GM21390 (cell line): ENCODE data around the gene MSANTD1.

Source experiments
- ATAC-seq: cut with Tn5 transposase; IDR thresholded peaks from one replicate; pipeline ENCODE4 v1.9.1; 2021; ENCODE audit not compliant: unreplicated experiment

MSANTD1 gene

DNA sequence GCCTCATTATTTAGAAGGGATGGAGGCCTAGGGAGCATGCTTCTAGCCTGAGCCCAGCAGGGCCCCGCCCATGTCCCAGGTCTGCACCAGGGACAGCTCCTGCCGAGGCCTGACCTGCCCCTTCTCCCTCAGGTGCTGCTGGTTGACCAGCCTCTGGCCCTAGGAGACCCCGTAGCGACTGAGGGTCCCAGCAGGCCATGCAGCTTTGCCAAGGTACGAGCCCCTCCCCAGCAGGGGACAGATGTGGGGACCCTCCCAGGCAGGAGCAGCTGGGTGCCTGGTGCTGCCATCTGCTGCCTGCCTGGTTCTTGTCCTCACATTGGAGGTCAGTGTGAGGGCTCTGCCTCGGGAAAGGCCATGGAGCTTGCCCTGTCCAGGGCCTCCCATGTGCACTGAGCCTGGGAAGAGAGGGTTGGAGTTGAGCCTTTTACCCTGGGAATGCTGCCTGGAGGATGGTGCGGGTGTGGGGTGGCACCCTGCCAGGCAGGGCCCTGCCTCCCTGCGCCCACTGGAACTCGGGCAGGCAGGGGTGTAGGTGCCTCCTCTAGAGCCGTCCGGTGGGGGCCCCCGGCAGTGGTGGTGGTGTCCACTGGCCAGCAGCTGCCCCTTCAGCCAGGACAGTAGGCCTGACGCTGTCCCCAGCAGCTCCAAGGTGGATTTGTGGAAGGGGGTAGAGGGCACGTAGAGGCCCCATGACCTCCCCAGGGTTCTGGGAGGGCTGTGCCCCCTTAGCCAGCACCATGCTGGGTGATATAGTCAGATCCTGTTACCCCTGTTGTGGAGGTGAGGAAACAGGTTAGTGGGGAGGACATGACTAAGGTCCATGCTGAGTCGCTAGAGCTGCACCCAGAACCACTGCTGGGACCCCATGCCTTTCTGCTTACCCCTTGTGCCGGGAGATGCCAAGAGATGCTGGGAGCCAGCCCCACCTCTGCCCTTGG, 2.2 kb upstream of the MSANTD1 start:
- no peak for ATAC-seq

DNA sequence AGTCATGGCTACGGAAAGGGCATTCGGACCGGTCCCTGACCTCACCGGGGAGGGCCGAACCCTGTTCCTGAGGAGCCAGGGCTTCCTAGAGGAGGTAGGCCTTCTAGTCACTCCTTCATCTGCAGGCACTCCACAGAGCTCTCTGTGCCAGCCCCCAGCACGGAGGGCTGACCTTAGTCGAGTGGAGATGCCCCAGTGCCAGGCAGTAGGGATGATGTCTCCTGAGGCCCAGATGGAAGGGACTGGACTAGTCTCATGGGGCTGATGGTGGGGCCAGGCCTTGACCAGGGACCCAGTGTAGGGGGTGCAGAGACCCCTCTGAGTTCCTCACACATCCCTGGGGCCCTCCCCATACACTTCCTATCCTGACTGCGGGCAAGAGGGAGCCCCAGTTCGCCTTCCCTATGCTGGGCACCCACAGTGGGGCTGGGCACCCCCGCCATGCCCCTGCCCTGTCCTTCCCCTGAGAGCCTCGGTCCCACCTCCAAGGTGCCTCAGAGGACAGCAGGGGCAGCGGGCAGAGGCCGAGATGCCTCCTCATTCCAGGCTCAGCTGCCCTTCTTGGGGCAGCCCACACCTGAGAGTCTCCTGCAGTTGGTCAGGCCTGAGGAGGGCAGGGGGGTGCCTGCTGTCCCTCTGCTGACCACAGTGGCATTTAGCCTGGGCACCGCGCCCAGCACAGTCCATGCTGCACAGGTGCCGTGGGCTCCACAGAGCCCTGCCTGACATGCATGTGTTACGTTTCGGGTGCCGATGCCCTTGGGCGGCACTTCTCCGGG, 1.4 kb upstream of the MSANTD1 start:
- ATAC-seq, result no peak

DNA sequence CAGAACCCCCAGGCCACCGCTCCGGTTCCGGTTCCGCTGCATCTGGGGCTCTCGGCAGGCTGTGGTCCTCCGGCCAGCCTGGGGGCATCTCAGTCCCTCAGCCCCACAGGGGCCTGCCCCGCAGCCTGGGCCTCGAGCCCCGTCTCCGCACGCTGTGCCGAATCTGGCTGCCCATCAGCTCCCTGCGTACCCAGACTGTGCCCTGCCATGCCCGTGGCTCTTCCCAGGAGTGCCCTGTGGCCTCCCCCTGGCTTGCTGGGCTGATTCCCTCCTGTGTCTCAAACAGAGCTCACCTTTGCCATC, 830 bp upstream of the MSANTD1 start:
- no peak for ATAC-seq

DNA sequence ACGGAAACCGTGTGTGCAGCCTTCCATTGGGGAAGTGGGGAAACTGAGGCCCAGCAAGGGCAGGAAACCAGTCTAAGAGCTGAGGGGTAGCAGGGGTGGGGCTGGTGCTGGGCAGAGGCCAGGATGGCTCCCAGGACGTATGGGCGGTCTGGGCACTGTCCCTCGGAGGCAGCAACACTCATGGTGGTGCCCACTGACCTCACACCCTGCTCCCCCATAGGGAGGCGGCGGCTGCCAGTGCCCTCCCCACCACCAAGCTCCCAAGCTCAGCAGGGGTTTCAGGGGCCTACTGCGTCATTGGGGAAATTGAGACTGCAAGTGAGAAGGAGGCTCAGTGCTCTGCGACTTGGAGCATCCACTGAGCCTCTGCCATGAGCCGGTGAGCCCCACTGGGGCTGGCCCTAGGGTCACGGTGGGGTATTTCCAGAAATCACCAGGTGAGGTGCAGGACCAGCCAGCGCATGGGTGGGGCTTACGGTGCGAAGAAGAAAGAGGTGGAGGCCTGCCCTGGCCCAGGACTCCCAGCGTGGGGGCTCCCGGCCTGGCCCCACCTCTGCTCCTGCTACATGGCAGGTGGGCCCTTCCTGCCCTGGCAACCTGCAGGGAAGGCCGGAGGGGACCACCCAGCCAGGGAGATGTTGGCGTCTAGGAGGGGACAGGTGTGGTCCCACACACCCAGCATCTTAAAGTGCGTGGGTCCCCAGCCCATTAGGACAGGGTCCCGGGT, 915 bp downstream of the MSANTD1 start:
- ATAC-seq, result no peak

DNA sequence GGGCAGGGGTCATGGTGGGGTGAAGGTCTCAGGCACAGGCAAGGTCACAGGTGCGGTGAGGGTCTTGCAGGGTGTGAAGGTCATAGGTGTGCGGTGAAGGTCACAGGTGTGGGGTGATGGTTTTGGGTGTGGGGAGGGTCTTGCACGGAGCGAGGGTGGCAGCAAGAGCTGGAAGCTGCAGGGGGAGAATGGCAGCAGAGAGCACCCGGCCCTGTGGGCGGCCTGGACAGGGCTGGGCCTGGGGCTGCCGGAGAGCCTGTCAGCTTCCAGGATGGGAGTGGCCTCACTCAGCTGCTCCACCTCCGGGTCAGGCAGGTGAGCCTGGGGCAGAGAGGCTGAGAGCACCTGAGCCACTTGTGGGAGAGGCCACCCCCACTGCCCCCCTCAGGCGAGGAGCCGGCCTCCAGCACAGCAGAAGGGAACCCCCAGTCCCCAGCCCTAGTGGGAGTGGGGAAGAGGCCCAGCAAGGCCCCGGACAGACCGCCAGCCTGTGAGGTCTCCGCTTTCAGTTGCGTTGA, 1.5 kb downstream of the MSANTD1 start:
- ATAC-seq, result no peak

DNA sequence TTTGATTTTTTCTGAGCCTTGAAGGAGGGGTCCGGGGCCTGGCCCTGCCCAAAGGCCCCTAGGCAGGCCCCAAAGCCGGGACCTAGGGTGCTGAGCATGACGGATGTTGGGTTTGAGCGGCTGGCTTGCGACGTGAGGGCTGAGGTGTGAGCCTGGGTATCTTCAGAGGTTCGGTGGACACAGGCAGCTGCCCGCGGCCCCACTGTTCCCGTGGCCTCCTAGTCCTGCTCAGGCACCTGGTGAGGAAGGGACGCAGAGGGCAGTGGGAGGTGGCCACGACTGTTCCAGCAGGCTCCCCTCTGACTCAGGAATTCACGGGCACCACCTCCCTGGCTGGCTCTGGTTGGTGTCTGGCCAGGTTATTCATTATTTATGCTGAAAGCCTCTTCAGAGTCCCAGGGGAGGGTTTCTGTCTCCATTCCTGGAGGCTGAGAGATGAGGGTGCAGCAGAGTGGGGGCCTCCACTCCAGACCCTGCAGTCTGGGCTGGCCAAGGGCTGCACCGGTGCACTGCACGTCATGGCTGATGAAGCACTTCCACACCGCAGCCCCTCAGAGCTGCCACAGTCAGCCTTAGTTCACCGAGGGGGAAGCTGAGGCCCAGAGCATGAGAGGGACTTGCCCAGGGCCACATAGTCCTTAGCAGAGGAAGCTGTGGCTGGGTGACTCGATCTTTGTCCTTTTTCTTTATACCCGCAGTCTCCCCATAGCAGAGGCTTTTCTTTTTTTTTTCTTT, 2.2 kb downstream of the MSANTD1 start:
- no peak for ATAC-seq

DNA sequence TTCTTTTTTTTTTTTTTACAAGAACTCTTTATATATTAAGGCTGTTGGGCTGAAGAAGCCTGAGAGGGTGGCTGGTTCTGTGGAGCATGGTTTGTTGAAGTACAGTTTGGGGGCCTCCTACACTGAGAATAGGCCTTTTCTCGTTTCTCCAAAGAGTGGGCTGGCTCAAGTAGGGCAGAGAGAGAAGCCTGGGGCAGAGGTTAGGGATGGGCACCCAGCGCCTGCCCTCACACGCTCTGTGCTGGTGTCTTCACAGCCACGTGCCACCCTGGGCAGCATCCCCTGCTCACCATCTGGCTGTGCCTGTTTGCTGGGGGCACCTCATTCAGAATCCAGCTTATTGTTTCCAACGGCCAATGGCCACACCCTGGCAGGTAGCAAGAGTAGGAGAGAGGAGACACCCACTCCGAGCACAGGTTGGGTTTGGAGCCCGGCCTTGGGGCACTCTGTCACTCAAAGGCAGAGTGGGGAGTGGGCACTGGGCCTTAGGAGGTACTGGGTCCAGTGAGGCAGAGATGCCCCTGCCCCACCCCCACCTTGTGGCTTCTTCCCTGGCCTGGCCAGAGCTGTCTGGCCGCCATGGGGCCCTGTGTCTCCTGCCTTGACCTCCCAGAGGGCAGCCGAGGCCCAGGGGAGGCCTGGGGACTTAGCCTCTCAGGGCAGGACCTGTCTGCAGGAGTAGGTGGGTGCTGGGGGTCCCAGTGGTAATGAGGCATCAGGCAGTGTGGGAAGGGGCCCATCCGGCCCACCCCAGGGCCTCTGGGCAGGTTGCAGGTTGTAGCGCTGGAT, 2.9 kb downstream of the MSANTD1 start:
- no peak for ATAC-seq

DNA sequence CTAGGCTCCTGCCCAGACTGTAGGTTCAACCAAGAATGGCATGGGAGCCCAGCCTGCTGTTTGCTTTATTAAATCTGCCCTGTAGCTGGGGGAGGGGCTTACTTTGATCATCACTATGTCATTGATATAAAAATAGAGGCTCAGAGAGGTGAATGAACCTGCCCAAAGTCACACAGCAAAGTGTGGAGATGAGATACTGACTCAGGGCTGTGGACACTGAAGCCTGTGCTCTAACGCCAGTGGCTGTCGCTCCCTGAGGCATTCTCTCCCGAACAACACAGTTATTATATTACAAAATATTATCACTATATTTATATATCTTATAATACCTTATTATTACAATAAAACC, 3.5 kb downstream of the MSANTD1 start:
- ATAC-seq, result no peak

DNA sequence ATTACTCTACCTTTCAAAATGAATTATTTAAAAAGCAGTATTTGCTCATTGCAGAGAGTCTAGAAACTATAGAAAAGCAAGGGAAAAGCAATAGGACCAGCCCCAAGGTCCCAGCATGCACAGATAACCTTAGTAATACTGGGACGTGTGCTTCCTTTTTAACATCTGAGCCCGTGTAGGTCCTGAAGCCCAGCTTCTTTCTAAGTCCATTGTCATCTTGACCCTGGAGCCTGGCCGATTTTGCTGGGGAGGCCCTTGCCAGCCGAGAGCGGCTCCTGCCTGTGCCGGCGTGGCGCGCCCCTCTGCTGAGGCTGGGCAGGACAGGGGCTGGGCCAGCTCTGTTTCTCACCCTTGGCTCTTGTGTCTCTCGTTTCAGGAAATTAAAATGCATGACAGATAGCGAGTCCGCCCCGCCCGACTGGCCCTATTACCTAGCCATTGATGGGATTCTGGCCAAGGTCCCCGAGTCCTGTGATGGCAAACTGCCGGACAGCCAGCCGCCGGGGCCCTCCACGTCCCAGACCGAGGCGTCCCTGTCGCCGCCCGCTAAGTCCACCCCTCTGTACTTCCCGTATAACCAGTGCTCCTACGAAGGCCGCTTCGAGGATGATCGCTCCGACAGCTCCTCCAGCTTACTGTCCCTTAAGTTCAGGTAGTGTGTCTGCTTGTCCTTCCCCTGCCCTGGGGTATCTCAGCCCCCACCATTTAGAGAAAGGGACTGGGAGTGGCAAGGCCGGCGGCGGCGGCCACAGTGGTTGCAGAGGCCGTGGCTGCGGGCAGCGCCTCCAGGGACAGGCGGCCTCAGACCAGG, 4.1 kb downstream of the MSANTD1 start:
- no peak for ATAC-seq

DNA sequence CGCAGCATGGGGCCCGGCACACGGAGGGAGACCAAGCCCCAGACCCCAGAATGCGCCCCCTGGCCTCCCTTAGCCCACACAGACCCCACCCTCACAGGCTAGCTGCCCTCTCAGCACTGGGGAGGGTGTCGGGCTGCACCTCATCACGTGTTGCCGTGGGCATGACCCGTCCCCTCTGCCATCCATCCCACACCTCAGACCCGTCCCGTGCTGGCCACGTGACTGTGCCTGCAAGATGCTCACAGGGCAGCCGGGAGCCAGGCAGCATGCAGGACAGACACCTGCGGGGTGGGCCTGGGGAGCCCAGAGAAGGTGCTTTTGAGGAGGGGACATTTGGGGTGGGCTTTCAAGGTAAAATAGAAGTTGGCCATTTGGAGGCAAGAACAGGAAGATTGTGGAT, 4.8 kb downstream of the MSANTD1 start:
- no peak for ATAC-seq

DNA sequence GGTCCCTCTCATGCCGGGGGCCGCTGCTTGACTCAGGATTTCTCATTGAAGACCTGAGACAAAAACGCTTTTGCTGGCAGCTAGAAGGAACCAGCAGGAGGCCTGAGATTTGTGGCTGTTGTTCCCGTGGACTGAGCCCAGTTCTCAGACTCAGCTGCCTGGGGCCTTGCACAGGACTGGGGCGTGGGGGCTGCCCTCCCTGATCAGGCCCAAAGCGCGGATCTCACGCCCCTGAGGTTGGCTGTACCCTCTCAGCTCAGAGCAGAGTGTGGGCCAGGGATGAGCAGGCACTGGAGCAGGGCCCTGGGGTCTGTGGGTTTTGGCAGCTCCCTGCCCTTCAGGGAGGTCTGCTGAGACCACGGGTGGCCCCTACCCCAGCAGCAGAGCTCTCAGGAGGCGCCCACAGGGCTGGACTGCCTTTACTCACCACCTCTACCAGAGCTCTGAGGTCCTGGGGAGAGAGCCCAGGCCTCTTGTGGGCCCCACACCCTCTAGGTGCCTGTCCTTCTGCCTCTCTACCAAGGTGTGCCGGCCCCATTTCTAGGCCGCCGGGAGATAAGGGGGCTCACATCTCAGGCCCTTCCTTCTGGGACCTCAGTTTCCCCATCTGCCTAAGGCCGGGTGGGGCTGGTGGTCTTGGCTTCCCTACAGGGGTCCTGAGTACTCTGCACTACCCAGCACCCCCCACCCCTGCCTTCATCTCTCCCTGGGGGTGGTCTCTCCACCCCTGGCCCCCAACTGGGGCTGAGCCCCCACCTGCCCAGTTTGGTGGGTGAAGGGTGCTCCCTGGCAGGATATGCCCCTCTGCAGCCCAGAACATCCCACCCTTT, 5.6 kb downstream of the MSANTD1 start:
- ATAC-seq, result no peak

DNA sequence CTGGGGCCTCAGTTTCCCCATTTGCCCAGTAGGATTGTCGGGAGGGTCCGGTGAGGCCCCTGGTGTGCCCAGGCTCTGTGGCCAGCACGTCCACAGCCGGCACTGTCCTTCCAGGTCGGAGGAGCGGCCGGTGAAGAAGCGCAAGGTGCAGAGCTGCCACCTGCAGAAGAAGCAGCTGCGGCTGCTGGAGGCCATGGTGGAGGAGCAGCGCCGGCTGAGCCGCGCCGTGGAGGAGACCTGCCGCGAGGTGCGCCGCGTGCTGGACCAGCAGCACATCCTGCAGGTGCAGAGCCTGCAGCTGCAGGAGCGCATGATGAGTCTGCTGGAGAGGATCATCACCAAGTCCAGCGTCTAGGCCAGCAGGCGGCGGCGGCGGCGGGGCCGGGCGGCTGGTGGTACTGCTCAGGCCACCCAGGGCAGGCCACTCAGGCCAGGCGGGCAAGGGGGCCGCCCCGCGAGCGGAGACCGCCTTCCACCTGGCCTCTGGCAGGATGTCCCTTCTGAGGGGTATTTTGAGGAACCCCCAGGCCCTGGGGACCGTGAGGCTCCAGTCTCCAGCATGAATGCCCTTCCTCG, 6.7 kb downstream of the MSANTD1 start:
- ATAC-seq, result no peak

DNA sequence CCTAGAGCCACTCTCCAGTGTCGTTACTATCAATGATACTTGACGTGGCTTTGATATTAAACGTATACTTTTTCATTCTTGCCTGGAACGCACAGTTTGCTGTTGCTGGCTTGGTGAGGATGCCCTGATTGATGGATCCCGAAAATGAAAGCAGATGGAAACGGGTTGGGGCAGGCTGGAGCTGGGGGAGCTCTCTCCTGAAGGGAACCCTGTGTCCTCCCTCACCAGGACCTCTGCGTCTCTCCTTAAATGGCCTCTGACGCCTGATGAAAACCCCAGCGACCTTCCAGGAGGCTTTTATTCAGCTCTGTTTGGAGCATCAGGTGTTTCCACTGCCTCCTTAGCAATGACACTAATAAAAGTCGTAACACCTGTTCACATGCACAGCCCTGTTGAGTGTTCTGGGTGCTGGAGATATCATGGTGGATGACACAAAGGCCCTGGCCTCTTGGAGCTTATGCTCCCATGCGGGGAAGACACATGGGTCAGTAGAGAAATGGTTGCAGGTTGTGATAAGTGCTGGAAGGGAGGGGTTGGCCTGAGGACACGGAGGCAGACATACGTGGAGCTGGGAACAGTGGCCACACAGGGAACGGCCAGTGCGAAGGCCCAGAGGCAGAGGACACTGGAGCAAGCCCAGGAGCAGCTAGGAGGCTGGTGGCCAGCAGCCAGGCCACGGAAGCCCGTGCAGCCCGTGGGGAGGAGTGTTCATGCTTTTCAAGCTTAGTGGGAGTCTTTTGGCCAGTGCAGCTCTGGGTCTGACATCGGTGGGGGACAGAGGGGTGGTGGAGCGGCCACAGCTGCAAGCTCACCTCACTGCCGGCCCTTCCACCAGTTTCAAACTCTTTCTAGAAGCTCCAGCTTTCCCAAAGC, 7.5 kb downstream of the MSANTD1 start:
- no peak for ATAC-seq

DNA sequence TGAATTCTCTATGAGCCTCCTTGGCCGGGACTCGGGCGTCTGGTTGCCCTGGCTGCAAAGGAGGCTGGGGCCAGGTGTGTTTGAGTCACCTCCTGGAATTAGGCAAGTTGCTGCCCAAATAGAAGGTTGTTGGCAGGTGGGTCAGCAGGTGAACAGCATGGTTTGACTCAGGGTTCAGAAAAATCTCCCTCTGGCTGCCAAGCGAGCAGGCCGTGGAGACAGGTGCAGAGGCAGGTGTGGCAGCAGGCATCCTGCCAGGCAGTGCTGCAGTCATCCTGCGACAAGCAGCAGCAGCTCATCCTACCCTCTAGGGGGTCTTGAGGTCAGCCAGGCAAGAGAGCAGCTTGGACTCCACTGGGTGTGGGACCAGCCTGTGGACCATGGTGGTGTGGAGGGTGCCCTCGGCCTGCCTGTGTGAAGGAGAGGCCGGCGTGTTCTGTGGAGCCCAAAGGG, 8.2 kb downstream of the MSANTD1 start:
- no peak for ATAC-seq

DNA sequence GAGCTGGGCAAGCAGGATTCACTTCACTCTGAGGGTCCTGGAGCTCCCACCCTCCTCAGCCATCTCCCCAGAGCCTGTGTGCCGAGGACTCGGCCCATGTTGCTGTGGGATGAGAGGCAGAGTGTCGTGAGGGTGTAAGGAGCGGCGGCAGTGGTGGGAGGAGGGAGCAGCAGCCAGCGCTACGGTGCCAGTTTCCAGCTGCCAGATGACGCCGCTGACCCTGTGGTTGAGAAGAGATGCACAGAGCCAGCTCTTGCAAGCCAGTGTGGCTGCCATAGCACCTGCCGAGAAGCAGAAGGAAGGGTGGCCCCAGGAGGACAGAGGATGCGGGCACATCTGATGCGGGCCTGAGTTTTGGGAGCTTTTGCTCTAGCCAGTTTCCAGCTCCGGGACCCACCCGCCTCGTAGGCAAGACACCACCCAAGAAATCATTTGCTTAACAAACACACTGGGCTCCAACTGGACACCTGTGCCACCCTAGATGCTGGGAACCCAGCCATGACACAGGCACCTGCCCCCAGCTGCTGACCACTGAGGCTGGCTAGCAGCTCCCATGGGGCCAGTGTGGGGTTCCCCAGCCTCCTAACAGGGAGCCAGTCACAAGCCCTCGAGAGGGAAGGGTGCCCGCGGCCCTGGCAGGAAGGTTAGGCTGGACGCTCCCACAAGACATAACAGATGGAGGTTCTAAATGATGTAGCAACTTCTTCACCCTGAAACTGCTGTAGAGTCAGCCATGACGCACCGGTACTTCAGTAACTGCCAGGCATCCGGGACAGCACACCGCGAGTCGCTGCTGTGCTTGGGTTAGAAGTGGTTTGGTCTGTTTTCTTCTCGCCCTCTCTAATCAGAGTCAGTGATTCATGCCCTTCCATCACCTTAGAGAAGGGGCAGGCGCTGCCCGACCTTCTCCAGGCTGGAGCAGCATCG, 8.9 kb downstream of the MSANTD1 start:
- ATAC-seq, result no peak
